ENCODE results near the gene PKD2.
"Not testable (repeated sequence)": the region's sequence is repeated elsewhere in the genome, so short reads cannot be mapped to it uniquely, and the experiment has no call there.

GRCh38 chr4:88025868-88026661, 18.6 kb downstream of the PKD2 start:
- not testable (repeated sequence) for TF ChIP-seq CTCF (IDR thresholded peaks at IDR 0.05); EZH2 (IDR thresholded peaks at IDR 0.05; ENCODE audit: borderline replicate concordance, insufficient read depth, low read depth, low read length, poor library complexity, severe bottlenecking)
